H9 (cell line): Measurements from ENCODE around the gene GGT1. TPM values are rescaled to one million over a fixed set of nuclear protein-coding genes. Genes with fewer than 3 reads are reported as not detected.
"Not testable (repeated sequence)": the region's sequence is repeated elsewhere in the genome, so short reads cannot be mapped to it uniquely, and the experiment has no call there.

ENCODE experiments used
- DNase-seq: peaks from one replicate; pipeline ENCODE4 v3.0.0-alpha.2; 2017
- H2AFZ ChIP-seq: one replicate; pipeline ENCODE4 v1.6.1; 2013; ENCODE audit warnings: mild to moderate bottlenecking, low read length, control low read depth, moderate library complexity
- H2AK5ac ChIP-seq: 2 replicates; pipeline ENCODE4 v1.6.1; 2013; ENCODE audit warnings: low read length, control low read depth, mixed read lengths; ENCODE audit not compliant: insufficient read length
- H2BK120ac ChIP-seq: one replicate; pipeline ENCODE4 v1.6.1; 2013; ENCODE audit warnings: low read depth, mild to moderate bottlenecking, low read length, control low read depth, inconsistent platforms; ENCODE audit not compliant: poor library complexity, severe bottlenecking
- H2BK12ac ChIP-seq: 2 replicates; pipeline ENCODE4 v1.6.1; 2013; ENCODE audit warnings: low read length, control low read depth, mixed read lengths, low read depth; ENCODE audit not compliant: insufficient read length
- H2BK15ac ChIP-seq: 2 replicates; pipeline ENCODE4 v1.6.1; 2013; ENCODE audit warnings: low read depth, low read length, control low read depth
- H2BK20ac ChIP-seq: one replicate; pipeline ENCODE4 v1.6.1; 2013; ENCODE audit warnings: low read depth, mild to moderate bottlenecking, low read length, control low read depth, inconsistent platforms; ENCODE audit not compliant: poor library complexity, severe bottlenecking
- H2BK5ac ChIP-seq: 2 replicates; pipeline ENCODE4 v1.6.1; 2013; ENCODE audit warnings: low read length, control low read depth, mixed read lengths; ENCODE audit not compliant: insufficient read length
- H3K14ac ChIP-seq: 2 replicates; pipeline ENCODE4 v1.6.1; 2013; ENCODE audit warnings: low read length, control low read depth; ENCODE audit not compliant: insufficient read depth
- H3K18ac ChIP-seq: 2 replicates; pipeline ENCODE4 v1.6.1; 2013; ENCODE audit warnings: low read depth, mild to moderate bottlenecking, mixed read lengths, low read length, control low read depth; ENCODE audit not compliant: insufficient read length
- H3K23ac ChIP-seq: 2 replicates; pipeline ENCODE4 v1.6.1; 2013; ENCODE audit warnings: low read length, control low read depth, mixed read lengths, low read depth; ENCODE audit not compliant: insufficient read length
- H3K23me2 ChIP-seq: 2 replicates; pipeline ENCODE4 v1.6.1; 2013; ENCODE audit warnings: low read depth, mild to moderate bottlenecking, mixed read lengths, low read length, control low read depth; ENCODE audit not compliant: insufficient read length, poor library complexity, severe bottlenecking
- H3K27ac ChIP-seq: 2 replicates; pipeline ENCODE4 v1.5.1; 2013; ENCODE audit warnings: low read length, control low read depth, mixed read lengths, low read depth; ENCODE audit not compliant: insufficient read length
- H3K27me3 ChIP-seq: 2 replicates; pipeline ENCODE4 v1.6.1; 2013; ENCODE audit warnings: low read length, control low read depth, inconsistent platforms; ENCODE audit not compliant: insufficient read depth
- H3K4ac ChIP-seq: 2 replicates; pipeline ENCODE4 v1.6.1; 2013; ENCODE audit warnings: low read depth, mild to moderate bottlenecking, control low read depth, inconsistent platforms, low read length, moderate library complexity
- H3K4me1 ChIP-seq: 2 replicates; pipeline ENCODE4 v1.6.1; 2013; ENCODE audit warnings: low read length, control low read depth, inconsistent platforms; ENCODE audit not compliant: insufficient read depth
- H3K4me2 ChIP-seq: 2 replicates; pipeline ENCODE4 v1.6.1; 2013; ENCODE audit warnings: low read length, control low read depth, mixed read lengths; ENCODE audit not compliant: insufficient read length, insufficient read depth
- H3K56ac ChIP-seq: 2 replicates; pipeline ENCODE4 v1.6.1; 2013; ENCODE audit warnings: low read depth, mild to moderate bottlenecking, mixed read lengths, low read length, control low read depth; ENCODE audit not compliant: insufficient read length
- H3K79me1 ChIP-seq: 2 replicates; pipeline ENCODE4 v1.6.1; 2013; ENCODE audit warnings: low read depth, mild to moderate bottlenecking, moderate library complexity, low read length, control low read depth, inconsistent platforms; ENCODE audit not compliant: insufficient read depth, poor library complexity, severe bottlenecking
- H3K79me2 ChIP-seq: 2 replicates; pipeline ENCODE4 v1.6.1; 2013; ENCODE audit warnings: low read length, control low read depth, inconsistent platforms; ENCODE audit not compliant: insufficient read depth
- H3K9ac ChIP-seq: 2 replicates; pipeline ENCODE4 v1.6.1; 2013; ENCODE audit warnings: low read length, control low read depth, mixed read lengths; ENCODE audit not compliant: insufficient read length; ENCODE audit errors: extremely low read depth
- H3K9me3 ChIP-seq: one replicate; pipeline ENCODE4 v1.6.1; 2013; ENCODE audit warnings: low read depth, low read length, inconsistent platforms; ENCODE audit not compliant: control insufficient read depth
- H3T11ph ChIP-seq: one replicate; pipeline ENCODE4 v1.6.1; 2013; ENCODE audit warnings: mild to moderate bottlenecking, low read length, control low read depth, inconsistent platforms
- H4K20me1 ChIP-seq: one replicate; pipeline ENCODE4 v1.6.1; 2013; ENCODE audit not compliant: control insufficient read depth, insufficient read length, insufficient read depth
- H4K5ac ChIP-seq: 2 replicates; pipeline ENCODE4 v1.6.1; 2013; ENCODE audit warnings: low read depth, mild to moderate bottlenecking, mixed read lengths, low read length, control low read depth; ENCODE audit not compliant: insufficient read length
- H4K8ac ChIP-seq: replicated peaks from 2 replicates; pipeline ENCODE4 v1.6.1; 2013; ENCODE audit warnings: low read length, control low read depth, mixed read lengths, low read depth; ENCODE audit not compliant: insufficient read length
- H4K91ac ChIP-seq: 2 replicates; pipeline ENCODE4 v1.6.1; 2013; ENCODE audit warnings: low read depth, mild to moderate bottlenecking, moderate library complexity, mixed read lengths, low read length, control low read depth; ENCODE audit not compliant: insufficient read length
- H3K27ac Mint-ChIP-seq, 3 experiments: 2 replicates in 2 of 3; 3 replicates in 1 of 3; pipeline ENCODE4 v1.8.0; 2020 to 2021; ENCODE audit warnings: mixed read lengths in 3 of 3, mild to moderate bottlenecking in 1 of 3, moderate library complexity in 1 of 3
- H3K27me3 Mint-ChIP-seq: 2 replicates; pipeline ENCODE4 v1.8.0; 2021; ENCODE audit warnings: low read depth, mild to moderate bottlenecking, moderate library complexity, mixed read lengths
- H3K36me3 Mint-ChIP-seq, 3 experiments: 2 replicates in 2 of 3; 3 replicates in 1 of 3; pipeline ENCODE4 v1.8.0; 2020 to 2021; ENCODE audit warnings: low read depth in 3 of 3, mixed read lengths in 3 of 3; ENCODE audit not compliant: insufficient read depth in 1 of 3
- H3K4me1 Mint-ChIP-seq, 2 experiments: 2 replicates each; pipeline ENCODE4 v1.8.0; 2020; ENCODE audit warnings: mixed read lengths in 2 of 2
- H3K4me3 Mint-ChIP-seq, 2 experiments: 2 replicates in 1 of 2; 3 replicates in 1 of 2; pipeline ENCODE4 v1.8.0; 2020 to 2021; ENCODE audit warnings: mild to moderate bottlenecking in 2 of 2, mixed read lengths in 2 of 2, moderate library complexity in 1 of 2
- H3K9me3 Mint-ChIP-seq, 2 experiments: 2 replicates in 1 of 2; 3 replicates in 1 of 2; pipeline ENCODE4 v1.8.0; 2020; ENCODE audit warnings: mild to moderate bottlenecking in 2 of 2, mixed read lengths in 2 of 2, moderate library complexity in 1 of 2
- CTCF ChIP-seq: fragments of 200-600 bp; sonication (generic); conservative IDR thresholded peaks from 3 replicates; pipeline ENCODE4 v1.8.0; 2021; ENCODE audit warnings: antibody characterized with exemption, mild to moderate bottlenecking
- WGBS: extraction: QIAGEN DNeasy Blood & Tissue Kit; methylation state at CpG from one replicate; pipeline ENCODE4 v1.1.7; 2013; ENCODE audit warnings: missing lambda C conversion rate, low lambda C conversion rate, mixed read lengths; ENCODE audit not compliant: insufficient read length; ENCODE audit errors: extremely low coverage; 5-methylcytosine and 5-hydroxymethylcytosine counted together
- total RNA-seq: library from RNA; stranded (reverse); gene quantifications from 2 replicates; pipeline ENCODE4 v1.2.1, GENCODE V29; 2021

GGT1 gene
- total RNA-seq, 1 experiment from 2014 or later, result 20.5 TPM

GRCh38 chr22:24603770-24604629 lies 1.0 kb downstream of the GGT1 start:
- not testable (repeated sequence) for H2BK15ac ChIP-seq, H4K91ac ChIP-seq, H3K27ac ChIP-seq, H2BK20ac ChIP-seq, H3K36me3 Mint-ChIP-seq, H4K5ac ChIP-seq, H3K9ac ChIP-seq, H2BK12ac ChIP-seq, H3K27me3 ChIP-seq, H2BK5ac ChIP-seq, H3K79me2 ChIP-seq, H3K14ac ChIP-seq, H3K56ac ChIP-seq, H3K9me3 Mint-ChIP-seq, H2AK5ac ChIP-seq, H3K4ac ChIP-seq, H3K27me3 Mint-ChIP-seq, H3K79me1 ChIP-seq, H4K20me1 ChIP-seq, H2AFZ ChIP-seq, H3K18ac ChIP-seq, H4K8ac ChIP-seq, H2BK120ac ChIP-seq, H3K4me1 ChIP-seq, H3K23me2 ChIP-seq, DNase-seq, H3T11ph ChIP-seq, H3K9me3 ChIP-seq, H3K23ac ChIP-seq
- H3K4me1 Mint-ChIP-seq, result peaks cover 28 to 34% of the 10 kb centered on the region in 2 experiments
- H3K4me3 Mint-ChIP-seq, result peak overlapping the region; percentile 61 to 62
- peak overlapping the region; percentile 20 for H3K4me2 ChIP-seq
- whole genome bisulfite sequencing, result no CpG with 5 or more reads among the region's 18 CpGs
- TF ChIP-seq CTCF, result peak; percentile 54
- H3K27ac Mint-ChIP-seq, result peak overlapping the region; percentile 56 to 91 (median 88); a peak in 5 of 7 replicates

GRCh38 chr22:24606340-24606739 lies 3.3 kb downstream of the GGT1 start:
- H3K9ac ChIP-seq, H4K20me1 ChIP-seq, H4K8ac ChIP-seq, H4K5ac ChIP-seq, H3K4ac ChIP-seq, H3K27ac ChIP-seq, H2BK15ac ChIP-seq, H2BK5ac ChIP-seq, H3K56ac ChIP-seq, H3T11ph ChIP-seq, H3K4me2 ChIP-seq, H3K14ac ChIP-seq, H3K9me3 Mint-ChIP-seq, H4K91ac ChIP-seq, H2BK120ac ChIP-seq, H2AK5ac ChIP-seq, H3K23ac ChIP-seq, H2AFZ ChIP-seq, DNase-seq, H2BK12ac ChIP-seq, H3K79me1 ChIP-seq, H2BK20ac ChIP-seq, H3K36me3 Mint-ChIP-seq, H3K18ac ChIP-seq, H3K79me2 ChIP-seq, H3K27me3 ChIP-seq, H3K9me3 ChIP-seq, H3K27me3 Mint-ChIP-seq, H3K4me3 Mint-ChIP-seq, H3K4me1 ChIP-seq, H3K23me2 ChIP-seq: not testable (repeated sequence)
- no CpG with 5 or more reads among the region's 2 CpGs for WGBS
- H3K27ac Mint-ChIP-seq, result peak overlapping the region in 2 of 3 experiments; percentile 40 to 63; a peak in 1 of 7 replicates
- peaks cover 20 to 25% of the 10 kb centered on the region in 2 experiments for H3K4me1 Mint-ChIP-seq
